EH (cell line): ENCODE data around the gene ANXA11.
"Not testable (repeated sequence)": the region's sequence is repeated elsewhere in the genome, so short reads cannot be mapped to it uniquely, and the experiment has no call there.

Source experiments
- DNase-seq: peaks from one replicate; pipeline ENCODE4 v3.0.0-alpha.2; 2015; ENCODE audit warnings: low read depth

The ANXA11 gene

DNA sequence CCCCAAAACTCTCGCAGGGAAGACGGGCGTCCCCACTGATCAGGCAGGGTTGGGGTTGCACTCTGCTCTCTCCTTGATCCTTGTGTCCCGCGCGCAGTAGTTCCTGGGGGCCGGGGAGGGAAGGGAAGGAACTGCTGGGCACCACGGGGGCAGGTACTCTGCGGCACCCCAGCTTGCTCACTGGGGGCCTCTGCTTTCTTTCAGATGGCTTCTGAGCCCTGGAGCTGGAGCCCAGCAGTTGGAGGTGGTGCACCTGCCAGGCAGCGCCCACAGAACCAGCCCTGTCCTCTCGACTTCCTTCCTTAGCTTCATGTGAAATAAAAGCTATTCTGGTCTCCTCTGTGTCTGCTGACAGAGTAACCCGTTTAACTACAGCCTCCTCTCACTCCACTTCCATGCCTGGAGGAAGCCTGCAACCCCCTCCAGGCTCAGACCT is 60.6 kb downstream of the ANXA11 start:
- no peak for DNase-seq

DNA sequence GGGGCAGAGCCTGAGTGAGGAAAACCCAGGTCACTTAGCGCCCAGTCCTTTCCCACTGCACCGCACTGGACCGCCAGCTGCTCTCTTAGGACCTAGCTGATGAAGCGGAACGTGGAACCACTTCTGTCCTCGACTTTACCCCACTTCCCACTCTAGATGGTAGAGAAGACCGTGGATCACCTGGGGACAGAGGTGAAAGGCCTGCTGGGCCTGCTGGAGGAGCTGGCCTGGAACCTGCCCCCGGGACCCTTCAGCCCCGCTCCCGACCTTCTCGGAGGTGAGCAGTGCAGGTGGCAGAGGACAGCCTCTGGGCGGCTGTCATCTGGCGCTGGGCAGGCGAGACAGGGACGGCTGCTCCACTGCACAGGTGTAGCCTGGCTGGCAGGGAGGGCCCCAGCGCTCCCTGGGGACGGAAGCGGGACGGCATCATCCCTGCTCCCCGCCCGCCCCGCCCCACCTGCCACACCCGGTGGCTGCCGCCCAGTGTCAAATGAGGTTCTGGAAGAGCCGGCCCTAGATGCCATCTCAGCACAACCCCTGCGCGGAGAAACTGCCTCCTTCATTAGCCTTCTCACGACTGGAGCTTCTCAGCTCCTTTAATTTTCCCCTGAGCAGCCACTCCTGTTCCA is 61.2 kb downstream of the ANXA11 start:
- DNase-seq = no peak

DNA sequence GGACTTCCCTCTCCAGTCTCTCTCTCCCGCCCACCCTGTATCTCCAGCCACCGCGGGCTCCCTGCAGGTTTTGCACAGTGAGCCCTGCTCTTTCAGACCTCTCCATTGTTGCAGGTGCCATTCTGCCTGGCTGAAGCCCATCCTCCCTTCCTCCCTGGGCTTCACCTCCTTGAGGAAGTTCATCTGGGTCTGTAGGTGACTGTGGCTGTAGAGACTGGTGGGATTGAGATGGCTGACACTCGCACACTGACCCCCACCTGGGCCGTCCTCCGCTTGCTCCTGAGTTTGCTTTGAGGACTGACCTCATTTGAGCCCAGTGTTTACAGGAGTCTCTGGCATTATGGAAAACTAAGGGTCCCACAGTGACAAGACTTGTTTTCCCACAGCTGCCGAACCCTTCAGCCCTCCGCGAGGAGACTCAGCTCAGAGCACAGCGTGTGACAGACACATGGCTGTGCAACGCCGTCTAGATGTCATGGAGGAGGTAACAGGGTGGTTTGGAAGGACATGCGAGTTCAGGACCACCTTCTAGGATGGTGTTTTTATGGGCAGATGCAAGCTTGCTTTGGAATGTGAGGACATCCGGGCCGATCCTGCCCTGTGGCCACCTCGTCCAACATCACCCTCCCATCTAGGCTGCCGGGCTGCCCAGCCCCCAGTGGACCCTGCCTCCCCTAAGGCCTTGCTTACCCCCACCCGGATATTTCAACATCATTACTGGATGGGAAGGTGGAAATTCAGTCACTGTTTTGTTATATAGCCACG is 63.5 kb downstream of the ANXA11 start:
- peak; percentile 41 for DNase-seq

DNA sequence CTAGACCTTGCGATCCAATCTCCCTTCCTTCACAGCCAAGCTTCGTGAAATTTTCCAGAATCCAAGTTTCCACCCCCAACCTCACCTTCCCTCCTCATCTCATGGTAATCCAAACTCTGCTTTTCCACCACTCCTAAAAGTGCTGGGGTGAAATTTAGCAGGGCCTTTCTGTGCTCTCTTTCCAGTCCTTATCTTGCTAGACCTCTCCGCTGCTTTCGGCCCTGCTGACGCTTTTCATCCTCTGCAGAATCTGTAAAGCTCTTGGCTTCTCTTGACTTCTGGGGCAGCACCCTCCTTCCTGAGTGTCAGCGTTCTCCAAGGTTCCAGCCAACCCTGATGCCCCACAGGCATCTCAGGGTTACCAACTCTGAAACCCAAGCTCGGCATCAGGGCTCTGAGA is 65.1 kb downstream of the ANXA11 start:
- DNase-seq = no peak

DNA sequence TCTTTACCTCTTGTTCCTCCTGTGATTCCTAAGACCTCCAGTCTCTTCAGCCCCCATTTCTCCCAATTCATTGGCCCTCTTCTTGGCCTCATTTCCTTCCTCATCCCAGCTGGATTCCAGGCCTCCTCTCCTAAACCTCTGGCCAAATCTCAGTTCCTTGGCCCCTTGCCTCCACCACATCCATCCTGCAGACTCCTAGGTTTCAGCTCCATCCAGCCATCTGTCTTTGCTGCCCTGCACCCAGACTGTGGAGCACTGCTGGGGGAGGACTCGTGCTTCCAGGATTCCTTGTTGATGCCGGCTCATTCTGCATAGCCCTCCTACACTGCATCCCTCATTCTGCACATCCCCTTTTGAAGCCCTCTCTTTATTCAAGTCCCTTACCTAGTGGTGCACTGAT is 66.1 kb downstream of the ANXA11 start:
- no peak for DNase-seq

DNA sequence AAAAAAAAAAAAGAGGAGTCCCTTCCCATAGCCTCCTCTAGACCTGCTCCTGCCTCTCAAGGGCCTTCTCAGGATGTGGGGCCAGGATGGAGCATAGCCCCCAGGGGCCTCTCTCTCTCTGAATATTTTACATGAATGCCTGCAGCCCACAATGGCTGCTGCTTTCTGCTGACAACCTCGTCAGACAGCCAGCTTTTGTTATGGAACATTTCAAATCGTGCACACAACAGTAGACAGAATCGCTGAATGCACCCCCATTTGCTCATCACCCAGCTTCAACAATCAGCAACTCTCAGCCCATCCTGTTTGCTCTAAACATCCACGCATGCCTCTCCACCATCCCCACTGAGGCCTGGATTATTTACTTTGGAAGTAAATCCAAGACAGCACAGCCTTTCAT is 67.4 kb downstream of the ANXA11 start:
- DNase-seq = no peak

DNA sequence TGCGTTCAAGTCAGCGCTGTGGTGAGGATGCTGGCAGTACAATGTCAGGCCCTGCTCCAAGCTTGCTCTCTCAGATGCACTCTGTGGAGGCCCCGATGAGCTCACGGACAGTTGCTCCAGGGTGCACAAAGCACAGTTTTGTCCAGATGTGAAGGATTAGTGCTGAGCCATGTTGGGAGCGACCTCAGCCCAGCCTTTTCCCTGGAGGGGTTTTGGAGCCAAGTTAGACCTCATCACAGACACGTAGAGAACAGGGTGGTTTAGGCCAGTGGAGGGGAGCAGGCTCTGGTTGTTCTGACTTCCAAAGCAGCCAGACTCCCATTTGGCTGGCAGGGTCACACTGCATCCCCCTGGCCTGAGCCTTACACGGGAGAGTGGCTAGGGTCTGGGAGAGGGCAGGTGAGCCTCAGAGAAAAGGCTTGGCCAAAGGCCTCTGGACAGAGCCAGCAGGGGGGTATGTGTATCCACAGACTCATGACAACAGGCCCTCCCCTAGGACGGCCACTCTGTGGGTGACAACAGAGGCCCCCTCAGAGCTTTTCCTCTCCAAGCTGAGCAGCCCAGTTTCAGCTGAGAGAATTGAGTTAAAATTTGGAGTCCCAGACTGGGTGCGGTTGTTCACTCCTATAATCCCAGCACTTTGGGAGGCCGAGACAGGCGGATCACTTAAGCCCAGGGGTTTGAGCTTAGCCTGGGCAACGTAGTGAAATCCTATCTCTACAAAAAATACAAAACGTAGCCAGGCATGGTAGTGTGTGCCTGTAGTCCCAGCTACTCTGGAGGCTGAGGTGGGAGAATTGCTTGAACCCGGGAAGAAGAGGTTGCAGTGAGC is 68.1 kb downstream of the ANXA11 start:
- peak; percentile 63 for DNase-seq

DNA sequence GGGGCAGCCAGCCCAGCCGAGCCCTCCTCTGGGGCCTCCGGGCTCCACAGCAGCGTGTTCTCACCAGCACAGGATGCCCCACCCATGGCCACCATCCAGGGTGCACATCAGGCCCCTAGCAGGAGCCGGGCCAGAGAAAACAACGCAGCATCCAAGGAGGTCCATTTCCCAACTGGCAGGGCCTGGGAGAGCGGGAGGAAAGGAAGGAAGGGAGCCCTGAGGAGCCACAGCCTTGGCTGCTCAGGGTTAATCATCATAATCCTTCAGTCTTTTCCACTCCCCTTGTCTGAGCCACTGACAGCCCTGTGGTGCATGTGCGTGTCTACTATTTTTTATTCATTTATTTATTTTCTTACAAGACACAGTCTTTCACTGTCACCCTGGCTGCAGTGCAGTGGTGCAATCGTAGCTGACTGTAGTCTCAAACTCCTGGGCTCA is 69.2 kb downstream of the ANXA11 start:
- peak; percentile 98 for DNase-seq

DNA sequence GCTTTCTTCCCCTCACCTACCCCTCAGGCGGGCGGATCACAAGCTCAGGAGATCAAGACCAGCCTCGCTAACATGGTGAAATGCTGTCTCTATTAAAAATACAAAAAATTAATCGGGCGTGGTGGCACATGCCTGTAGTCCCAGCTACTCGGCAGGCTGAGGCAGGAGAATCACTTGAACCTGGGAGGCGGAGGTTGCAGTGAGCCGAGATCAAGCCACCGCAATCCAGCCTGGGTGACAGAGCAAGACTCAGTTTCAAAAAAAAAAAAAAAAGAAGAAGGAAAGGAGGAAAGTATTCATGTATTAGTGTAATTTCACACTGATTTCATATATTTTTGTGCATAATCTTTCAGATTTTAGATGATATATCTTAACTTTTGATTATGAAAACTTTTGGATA is 71.7 kb downstream of the ANXA11 start:
- not testable (repeated sequence) for DNase-seq

DNA sequence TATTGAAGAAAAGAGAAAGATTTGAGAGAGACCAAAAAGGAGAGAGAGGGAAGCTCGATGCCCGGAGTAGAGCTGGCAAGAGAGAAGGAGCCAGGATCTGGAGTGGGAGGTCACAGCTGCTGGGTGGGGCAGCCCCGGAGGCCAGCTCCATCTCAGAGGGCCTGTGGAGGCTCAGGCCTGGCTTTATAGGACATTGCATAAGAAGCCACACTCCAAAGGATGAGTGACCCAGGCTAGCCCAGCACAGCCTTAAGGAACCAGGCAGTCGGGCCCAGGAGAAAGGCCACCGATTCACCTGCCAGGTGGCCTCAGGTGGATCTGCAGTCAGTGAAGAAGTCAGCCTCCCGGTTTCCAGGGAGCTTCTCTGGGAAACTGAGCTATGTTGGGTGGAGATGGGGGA is 72.1 kb downstream of the ANXA11 start:
- peak; percentile 64 for DNase-seq

DNA sequence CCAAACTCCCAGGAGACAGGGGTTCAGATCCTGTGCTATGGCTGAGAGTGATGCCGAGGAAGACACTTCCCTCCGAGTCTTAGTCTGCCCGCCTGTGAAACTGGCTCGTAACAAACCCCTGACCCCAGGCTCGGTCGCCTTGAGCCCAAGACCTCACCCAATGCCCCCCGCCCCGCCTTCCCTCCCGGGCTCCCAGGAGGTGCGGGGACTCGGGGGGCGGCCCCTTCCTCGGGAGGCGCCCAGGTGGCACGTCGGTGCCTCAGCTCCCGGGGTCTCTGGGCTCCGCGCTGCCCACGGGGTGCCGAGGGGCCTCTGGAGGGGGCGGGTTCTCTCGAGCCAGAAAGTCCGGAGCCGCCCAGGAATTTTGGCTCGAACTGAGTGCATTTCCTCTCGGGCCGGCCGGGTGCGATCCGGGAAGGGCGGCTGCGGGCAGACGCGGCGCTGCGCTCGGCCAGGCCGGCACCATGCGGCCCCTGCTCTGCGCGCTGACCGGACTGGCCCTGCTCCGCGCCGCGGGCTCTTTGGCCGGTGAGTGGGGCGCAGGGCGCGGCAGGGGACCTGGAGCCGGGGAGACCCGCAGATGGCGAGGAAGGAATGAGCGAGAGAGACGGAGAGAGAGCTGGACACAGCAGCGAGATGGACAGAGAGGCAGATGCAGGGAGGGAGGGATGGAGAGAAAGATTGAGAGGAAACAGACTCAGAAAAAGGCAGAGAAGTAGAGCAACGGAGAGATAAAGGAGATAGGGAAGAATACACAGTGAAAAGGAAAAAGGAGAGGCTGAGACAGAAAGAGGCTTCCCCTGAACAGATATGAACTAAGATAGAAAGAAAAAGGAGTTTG is 72.8 kb downstream of the ANXA11 start, which contains the start of gene PLAC9:
Gene PLAC9 (plus strand): TSS at position 432 of the 841 bp plus-strand sequence. CDS start 33 bp downstream, at position 465.
- DNase-seq = peak; percentile 57

DNA sequence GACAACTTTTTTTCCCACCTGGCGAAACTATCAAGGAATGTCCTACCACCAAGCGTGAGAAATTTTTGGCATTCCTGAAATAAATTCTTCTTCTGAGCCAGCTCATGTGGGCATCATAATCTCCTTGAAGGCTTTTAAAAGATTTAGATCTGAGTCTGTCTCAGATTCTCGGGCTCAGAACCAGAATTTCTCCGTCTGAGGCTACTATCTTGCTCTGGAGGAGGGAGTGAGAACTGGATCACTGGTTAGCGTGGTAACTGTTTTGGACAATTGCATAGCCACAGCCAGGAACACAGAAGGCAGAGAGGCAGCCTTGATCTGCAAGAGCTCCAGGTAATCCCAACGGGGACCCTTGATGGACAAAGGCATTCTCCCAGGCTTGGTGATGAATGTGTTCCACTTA is 73.8 kb downstream of the ANXA11 start:
- peak; percentile 32 for DNase-seq

DNA sequence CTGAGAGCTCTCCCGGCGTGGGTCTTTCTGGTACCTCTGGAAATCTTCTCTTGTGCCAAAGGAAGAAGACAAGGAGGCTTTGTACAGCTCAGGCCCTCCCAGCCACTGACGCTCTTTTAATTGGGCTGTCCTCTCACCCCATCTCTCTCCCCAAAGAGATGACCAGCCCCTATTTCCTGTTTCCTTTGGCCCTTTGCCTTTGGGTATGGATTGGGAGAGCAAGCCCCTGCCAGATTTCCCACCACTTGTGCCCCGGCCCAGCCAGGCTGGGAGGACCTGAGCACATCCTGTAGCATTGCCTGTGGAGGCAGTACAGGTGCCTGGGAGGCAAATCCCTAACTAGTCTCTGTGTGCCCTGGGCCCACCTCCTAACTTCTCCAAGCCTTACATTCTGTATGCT is 78.5 kb downstream of the ANXA11 start:
- DNase-seq = no peak

DNA sequence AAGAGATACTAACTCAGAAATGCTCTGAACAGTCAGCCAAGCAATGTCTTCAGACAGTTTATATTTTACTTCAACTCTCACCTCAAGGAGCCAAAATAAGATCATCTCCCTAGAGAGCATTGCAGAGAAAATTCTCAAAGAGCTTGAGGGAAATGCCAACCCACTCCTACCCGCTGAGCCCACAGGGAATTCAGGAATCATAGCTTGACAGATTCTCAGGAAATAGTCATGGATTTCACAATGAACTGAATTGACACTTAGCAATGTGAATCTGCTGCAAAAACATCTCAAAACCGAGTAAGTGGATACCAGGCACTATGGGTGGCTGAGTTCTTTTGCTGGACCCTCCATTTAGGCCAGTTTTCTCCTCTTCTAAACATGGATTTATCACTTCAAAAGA is 82.6 kb downstream of the ANXA11 start:
- DNase-seq = peak; percentile 33

DNA sequence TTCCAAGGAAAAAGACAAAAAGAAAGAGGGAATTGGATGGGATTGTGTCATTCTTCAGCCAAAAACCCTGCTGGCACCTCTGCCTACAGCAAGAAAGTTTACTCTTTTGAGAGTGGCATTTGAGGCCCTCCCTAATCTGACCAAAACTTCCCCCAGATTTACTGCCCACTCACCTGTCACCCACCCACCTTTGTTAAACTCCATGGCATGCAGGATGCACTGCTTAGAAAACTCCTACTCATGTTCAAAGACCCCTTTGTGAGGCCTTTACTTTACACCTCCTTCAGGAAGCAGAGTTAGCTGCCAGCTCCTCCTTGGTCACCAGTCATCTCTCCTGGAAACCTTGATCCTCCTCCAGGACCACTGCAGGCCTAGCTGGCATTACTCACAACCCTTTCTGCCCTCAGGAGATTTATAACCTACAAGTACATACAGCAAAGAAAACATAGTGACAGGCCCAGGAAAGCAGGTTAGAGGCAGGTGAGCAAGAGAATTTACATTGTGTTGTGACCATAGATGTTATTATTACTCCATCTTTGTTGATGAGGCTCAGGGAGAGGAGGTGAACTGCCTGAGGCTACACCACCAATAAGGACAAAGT is 83.1 kb downstream of the ANXA11 start:
- DNase-seq = no peak

DNA sequence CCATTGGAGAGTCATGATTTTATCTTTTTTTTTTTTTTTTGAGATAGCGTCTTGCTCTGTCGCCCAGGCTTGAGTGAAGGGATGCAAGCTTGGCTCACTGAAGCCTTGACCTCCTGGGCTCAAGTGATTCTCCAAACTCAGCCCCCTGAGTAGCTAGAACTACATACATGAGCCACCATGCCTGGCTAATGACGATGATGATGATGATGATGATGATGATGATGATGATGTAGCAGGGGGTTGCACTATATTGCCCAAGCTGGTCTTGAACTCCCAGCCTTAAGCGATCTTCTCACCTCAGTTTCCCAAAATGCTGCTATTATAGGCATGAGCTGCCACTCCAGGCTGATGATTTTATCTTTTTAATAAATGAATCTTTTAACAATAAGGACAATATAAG is 86.7 kb downstream of the ANXA11 start:
- no peak for DNase-seq

DNA sequence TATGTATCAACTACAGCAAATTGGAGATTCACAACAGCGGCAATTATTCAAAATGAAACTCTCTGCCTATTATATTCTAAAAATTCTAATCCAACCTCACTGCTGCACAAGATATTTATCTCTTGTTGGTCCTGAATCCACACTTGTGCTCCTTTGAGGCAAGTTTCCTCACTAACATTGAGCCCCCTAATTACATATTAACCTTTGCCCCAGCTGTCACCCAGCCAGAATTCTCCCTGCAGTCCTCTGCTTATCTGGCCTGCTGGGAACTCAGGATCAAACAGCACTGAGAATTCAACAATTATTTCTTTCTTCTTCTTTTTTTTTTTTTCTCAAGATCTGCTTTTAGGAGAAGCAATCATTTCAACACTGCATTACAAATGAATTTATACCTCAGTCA is 94.4 kb downstream of the ANXA11 start:
- DNase-seq = no peak

DNA sequence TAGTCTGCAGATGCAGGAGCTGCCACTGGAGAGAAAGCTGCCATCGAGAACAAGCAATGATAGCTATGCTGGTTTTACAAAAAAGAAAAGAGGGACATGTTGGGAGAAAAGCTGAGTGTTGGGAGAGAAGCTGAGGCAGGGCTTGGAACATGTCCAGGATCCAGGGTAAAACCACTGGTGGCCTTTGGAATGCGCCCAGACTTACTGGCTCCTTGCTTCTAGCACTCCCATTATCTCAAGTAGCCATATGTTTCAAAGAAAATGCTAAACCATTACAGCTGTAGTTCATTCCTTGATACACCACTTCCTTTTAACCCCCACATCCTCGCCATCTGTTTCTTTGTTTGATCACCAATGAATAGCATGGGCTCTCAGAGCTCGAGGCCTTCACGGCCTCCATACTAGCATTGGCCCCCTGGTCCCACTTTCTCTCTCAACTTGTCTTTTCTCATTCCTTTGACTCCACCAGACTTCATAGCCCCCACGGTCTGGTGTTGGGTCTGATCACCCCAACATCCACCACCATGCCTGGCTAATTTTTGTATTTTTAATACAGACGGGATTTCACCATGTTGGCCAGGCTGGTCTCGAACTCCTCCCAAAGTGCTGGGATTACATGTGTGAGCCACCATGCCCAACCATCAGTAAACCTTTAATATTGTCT is 96.6 kb downstream of the ANXA11 start:
- no peak for DNase-seq

DNA sequence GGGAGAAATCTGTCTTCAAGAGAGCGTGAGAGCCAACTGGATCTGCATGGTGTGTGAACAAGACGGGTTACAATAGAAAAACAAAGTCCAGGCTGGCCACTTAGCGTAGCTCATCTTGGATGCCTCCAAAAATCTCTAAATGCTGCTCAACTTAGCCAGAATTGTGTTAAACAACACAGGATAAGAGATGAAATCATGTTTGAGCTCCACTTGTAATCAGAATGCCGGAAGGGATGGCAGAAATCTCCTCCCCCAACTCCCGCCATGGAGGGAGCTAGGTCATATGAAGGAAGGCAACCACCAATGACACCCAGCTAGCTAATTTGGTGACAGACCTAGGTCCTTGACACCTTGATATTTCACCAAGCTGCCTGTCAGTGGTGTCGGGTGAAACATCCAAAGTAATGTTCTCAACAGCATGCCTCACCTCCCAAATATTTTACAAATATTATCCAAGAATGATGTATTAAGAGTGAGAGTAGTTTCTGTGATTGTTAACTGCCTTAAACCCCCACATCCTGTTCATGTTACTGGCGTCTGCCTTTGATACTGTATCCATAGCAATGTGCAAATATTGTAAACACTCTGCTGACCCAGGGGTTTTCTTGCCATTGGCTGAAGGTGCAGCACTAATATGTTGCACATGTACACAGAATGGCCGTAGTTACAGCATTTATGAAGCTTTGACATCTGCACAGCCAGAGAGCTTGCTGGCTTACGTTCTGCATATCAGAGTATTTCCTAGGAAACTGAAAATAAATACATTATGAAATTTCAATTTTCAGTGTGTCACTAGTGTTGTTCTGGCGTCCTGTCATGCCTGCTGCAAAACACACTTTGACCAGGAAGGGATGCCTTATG is 101.0 kb downstream of the ANXA11 start:
- peak; percentile 81 for DNase-seq
